Cardiac septum (tissue), 1 donor: ENCODE data around the gene SPATA46. TPM values are rescaled to one million over a fixed set of nuclear protein-coding genes. Genes with fewer than 3 reads are reported as not detected.
A peak's percentile ranks its signal among the peaks of the same experiment; 100 is the strongest.

ENCODE experiments used
- DNase-seq: peaks from one replicate; pipeline ENCODE4 v3.0.0-alpha.2; 2020; ENCODE audit warnings: low spot score
- intact Hi-C: fragments of 100-400 bp; cut with DNase I; formaldehyde crosslinking; loops from one replicate; pipeline ENCODE4 v1.14.0; 2022
- total RNA-seq: library from RNA; stranded (reverse); fragmentation: NEBNext Ultra II Directional; extraction: Animal tissue kit (Norgen Biotek cat#: 25700); gene quantifications from one replicate; pipeline ENCODE4 v1.2.1, GENCODE V29; 2021
- donor health status: DM: no; HTN: no; CAD: no.

The SPATA46 gene
- total RNA-seq, 1 donor from 2014 or later = not detected

DNA sequence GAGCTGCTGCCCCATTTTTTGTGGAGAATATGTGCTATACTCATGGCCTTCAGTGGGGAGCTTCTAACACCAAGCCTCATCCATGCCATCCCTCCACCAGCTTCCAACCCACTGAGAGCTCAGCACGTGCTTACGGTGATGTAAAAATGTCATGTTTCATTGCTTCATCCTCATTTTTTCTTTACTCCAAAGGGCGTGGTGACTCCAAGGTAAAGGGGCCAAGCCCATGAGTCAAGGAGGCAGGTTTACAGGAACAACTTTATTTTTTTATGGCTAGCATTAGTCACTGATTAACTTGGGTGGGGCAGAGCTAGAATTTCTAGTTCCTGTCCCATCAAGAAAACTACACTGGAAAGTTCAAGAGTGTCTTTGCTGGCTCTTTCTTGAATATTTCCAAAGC lies 4.7 kb upstream of the SPATA46 start, which contains the start of gene C1orf226:
TSS of gene C1orf226 (plus strand) at position 346 of the 400 bp plus-strand sequence. CDS start 174 bp downstream, outside the sequence.
- no peak for DNase-seq
- intact Hi-C loops = no loop called here

DNA sequence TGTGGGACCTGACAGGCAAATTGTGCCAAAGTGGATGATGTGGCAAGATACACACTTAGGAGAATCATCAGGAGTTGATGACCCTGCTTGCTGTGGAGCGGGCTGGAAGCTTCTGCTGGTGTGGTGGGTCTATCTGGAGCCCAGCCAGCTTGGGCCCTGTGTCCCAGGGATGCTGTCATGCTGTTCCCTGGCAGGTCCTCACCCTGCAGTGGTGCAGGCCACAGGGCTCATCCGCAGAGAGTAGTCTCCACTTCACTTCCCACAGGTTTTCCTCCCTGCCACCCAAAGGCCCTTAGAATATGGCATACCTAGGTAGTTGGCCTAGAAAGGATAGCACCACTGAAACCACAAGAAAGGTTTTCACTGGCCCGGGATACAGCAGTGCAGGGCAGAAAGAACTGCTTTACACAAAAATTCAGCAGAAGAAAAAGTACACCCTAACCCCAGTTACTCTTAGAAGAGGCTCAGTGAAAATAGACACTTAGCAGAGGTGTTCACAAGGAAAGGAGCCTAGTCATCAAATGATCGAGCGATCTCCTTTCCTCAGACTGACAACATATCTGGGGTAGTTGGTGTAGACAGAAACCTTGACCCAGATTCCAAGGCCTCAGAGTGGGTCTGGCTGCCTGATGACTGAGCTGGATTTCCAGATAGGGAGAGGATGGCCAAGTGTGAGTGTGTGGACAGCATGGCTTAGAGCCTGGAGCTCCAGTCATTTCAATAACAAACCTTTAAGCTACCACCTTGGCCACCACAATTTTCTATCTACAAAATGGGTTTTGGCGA lies 3.6 kb upstream of the SPATA46 start:
- intact Hi-C loops = no loop called here
- DNase-seq = no peak

DNA sequence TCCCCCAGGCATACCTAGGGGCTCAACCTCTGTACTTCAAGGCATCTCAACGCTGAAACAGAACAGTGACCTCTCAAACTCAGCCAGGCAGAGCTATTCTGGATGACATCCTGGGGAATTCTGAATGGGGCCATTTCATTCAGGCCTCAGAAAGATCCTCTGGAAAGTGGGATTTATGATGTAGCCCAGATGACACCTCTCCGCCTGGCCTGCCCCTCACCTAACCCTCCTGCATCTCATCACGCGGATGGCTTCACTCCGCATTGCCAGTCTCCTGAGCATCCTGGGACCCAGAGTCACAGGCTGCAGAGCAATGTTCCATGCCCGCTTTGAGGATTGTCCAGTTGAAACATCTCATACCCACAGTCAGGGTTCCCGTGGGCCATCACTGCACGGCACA lies 1.2 kb downstream of the SPATA46 start:
- intact Hi-C loops = no loop called here
- peak; percentile 19 for DNase-seq

DNA sequence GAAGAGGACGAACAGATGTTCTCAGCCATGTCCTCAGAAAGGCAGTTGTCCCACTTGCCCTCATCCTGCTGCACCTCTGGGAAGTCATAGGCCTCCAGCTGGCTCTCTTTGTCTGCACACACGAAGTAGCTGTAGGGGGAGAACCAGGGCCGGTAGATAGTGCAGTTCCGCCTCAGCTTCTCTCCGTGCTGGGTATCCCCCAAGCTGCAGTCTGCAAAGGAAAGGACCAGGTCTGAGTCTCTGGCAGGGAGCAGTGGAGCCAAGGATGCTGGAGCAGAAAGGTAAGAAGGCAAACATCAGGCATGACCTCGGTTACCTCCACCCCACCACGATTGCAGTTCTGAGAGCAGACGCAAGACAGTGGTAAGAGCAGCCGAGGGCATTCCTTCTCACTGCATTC lies 2.2 kb downstream of the SPATA46 start:
- intact Hi-C loops = no loop called here
- DNase-seq = peak; percentile 63

DNA sequence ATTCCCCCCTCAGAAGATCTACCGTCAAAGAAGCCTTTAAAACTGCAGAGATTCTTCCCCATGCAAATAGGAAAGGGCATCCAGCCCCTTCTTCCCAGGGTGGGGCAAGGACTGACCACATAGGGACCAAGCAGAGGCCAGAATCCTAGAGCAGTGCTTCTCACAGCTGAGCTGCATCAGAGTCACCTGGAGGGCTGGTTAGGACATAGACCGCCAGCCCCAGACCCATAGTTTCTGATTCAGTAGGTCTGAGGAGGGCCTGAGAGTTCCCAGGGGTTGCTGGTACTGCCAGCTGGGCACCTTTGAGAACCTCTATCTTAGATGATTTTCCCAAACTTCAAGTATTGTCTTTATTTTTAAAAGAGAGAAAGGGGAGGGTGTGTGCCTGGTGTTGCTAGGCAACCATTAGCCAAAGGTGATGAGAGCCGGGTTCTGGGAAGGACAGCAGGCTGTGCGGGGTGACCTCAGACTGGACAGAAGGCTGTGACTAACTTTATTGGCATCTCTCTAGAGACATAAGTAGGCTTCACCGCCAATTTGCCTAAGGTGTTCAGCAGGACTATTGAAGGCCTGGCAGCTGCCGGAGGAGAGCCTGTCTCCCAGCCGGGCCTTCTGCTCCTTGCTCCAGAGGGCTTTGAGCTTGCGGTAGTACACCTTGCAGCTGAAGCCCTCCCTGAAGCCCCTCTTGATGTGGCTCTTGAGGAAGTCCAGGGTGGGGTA lies 3.0 kb downstream of the SPATA46 start:
- peak; percentile 69 for DNase-seq
- intact Hi-C loops = no loop called here

DNA sequence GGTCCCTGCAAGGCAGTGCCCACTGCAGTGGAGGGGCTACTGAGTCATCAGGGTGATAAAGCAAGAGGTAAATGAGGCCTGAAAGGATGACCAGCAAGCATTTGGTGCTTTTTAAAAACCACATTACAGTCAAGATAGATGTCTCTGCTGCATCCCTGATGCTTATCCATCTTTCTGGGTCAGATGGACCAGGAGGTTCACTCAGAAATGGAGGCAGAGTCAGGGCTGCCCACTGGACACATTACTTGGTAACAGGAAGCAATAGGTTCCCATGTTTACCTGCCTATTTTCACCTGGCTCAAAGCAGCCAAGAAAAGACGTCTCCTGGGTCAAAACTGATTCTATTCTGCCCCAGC lies 3.6 kb downstream of the SPATA46 start:
- intact Hi-C loops = no loop called here
- DNase-seq = peak; percentile 24

DNA sequence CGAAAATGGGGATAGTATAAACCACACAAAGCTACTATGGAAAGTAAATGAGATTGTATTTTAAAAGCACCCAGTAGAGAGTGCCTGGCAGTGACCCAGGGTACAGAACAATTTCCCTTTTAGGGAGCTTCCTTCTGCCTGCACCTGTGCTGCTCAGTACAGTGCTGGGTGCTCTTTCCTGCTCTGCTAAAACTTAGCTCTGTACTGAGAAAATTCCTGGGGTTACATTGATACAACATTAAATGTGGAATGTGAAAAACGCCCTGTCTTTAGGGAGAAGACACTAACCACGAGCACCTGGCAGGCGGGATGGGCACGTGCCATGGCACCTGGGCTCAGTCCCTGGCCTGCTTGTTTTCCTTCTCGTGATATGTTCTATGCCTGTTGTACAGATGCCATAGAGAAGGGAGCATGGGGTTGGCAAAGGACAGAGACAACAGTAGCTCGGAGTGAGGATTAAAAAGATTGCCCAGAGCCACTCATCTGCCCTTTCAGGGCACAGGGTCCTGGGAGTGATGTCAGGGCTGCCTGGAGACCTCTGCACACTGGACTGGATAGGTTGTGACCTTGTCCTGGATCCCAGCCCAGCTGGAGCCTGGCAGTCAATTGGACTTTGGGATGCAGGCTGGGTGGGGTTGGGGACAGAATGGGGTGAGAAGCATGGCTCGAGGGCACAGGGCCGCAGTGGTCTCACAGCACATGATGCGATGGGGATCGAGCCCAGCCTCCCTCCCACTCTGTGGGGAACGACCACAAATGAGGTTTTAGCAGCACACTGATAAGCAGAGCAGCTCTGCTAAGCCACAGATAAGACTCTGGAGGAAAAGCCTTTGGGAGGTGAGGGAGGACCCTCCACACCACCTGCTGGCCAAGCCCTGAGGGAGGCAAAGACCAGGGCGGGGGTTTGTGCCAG lies 4.2 kb downstream of the SPATA46 start:
- intact Hi-C loops = no loop called here
- no peak for DNase-seq

DNA sequence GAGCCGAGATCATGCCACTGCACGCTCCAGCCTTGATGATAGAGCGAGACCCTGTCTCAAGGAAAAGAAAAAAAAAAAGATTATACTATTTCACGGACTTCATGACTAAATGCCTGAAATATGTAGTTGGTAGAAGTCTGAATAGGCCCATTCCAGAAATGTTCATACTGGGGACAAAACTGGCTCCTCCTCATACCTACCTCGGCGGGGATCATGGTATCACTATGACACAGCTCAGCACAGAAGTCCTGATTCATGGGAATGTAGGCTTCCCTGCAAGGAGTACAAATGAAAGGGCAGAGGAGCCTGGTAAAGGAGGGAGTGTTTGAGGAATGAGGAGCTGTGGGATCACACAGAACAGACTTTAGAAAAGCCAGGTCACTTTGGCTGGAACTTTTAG lies 5.0 kb downstream of the SPATA46 start:
- intact Hi-C loops = no loop called here
- DNase-seq = no peak

DNA sequence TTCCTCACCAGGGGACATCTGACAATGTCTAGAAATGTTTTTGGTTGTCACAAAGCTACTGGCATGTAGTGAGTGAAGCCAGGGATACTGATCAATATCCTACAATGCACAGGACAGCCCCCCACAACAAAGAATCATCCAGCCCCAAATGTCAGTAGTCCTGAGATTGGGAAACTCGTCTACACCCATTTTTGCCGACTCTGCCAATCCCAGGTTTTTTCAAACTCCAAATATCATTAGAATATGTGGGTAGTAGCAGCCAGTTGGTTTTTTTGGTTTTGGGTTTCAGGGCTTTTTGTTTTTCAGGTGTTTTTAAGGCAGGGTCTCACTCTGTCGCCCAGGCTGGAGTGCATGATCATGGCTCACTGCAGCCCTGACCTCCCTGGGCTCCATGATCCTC lies 5.9 kb downstream of the SPATA46 start:
- no peak for DNase-seq

DNA sequence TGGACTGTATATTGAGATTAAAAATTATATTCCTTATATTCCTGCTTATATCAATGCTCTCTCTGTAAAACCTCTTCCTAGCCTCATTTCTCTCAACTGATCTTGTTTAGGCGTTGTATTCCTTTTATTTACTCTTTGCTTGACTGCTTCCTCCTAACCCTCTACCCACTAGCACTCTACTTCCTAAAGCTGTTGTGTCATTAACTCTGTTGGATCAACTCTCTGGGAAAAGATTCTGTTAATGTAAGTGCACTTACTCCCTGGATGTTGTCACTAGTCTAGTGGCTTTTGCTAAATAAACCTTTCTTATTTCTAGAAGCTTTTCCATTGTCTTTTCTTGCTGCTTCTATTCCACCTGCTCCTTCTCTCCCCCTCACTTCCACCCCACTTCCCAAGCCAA lies 6.5 kb downstream of the SPATA46 start:
- intact Hi-C loops = no loop called here
- DNase-seq = no peak

More for the DNA sequence above, 5.9 kb downstream of the SPATA46 start:
- intact Hi-C loops = no loop called here

DNA sequence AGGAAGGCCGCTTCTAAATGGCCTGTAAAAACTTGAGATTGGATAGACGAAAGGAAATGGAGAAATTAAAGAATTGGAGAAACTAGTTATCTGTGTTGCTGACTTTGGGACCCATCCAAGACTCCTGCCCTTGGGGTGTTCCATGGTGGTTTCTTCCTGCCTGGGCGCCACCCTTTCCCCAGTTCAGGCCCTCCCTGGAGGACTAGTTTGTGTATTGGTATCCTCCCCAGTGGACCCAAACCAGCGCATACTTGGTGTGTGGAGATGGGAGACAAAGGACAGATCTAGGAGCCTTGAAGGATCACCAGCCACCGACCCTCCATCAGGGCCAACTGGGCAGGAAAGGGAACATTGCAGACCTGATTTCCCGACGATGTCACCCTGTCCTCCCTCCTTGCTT lies 7.1 kb downstream of the SPATA46 start:
- no peak for DNase-seq
- intact Hi-C loops = no loop called here

DNA sequence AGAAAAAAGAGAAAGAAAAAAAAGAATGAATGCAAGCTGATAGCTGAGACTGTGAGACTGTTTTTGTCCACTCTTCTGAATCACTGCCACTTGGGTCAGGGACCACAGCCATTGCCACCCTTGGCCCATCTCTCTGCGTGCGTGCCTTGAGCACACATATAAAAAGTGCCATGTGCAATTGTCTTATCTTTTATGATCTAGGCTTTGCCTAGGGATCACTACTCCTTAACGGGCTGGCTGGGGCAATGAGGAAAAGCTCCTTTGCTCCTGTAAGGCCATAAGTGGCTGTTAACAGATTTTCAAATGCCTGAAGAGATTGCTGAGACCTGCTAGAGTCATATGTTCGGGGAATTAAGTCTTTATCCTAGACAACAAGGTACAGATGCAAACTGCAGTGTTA lies 8.2 kb downstream of the SPATA46 start:
- intact Hi-C loops = no loop called here
- DNase-seq = peak; percentile 60

DNA sequence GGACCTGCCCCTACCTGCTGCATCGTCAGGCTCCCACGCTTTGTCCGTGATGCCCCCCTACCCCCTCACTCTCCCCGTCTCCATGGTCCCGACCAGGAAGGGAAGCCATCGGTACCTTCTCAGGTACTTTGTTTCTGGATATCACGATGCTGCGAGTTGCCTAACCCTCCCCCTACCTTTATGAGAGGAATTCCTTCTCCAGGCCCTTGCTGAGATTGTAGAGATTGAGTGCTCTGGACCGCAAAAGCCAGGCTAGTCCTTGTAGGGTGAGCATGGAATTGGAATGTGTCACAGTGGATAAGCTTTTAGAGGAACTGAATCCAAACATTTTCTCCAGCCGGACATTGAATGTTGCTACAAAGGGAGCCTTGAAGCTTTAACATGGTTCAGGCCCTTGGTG lies 8.9 kb downstream of the SPATA46 start:
- DNase-seq = peak; percentile 41
- intact Hi-C loops = no loop called here

DNA sequence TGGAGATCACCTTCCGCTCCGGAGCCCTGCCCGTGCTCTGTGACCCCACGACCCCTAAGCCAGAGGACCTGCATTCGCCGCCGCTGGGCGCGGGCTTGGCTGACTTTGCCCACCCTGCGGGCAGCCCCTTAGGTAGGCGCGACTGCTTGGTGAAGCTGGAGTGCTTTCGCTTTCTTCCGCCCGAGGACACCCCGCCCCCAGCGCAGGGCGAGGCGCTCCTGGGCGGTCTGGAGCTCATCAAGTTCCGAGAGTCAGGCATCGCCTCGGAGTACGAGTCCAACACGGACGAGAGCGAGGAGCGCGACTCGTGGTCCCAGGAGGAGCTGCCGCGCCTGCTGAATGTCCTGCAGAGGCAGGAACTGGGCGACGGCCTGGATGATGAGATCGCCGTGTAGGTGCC lies 9.6 kb downstream of the SPATA46 start:
- intact Hi-C loops = no loop called here
- DNase-seq = peak; percentile 66

DNA sequence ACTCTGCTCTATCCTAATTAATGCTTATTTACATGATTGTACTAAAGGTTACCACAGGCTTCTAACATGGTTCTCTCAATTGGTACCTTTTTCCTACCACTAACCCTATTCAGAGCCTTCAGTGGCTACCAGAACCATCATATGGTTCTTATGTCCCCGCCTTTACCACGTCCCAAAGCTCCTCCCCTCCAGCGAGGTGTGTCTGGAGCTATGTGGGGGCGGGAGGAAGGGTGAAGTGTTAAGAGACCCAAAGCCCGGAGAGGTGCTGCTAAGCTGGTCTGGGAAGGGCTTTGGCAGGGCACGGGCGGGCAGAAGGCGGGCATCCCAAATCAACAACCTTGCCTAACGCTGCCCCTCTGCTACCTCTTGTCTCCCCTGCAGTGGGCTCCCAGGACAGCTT lies 10.0 kb downstream of the SPATA46 start:
- intact Hi-C loops = no loop called here
- DNase-seq = peak; percentile 27

DNA sequence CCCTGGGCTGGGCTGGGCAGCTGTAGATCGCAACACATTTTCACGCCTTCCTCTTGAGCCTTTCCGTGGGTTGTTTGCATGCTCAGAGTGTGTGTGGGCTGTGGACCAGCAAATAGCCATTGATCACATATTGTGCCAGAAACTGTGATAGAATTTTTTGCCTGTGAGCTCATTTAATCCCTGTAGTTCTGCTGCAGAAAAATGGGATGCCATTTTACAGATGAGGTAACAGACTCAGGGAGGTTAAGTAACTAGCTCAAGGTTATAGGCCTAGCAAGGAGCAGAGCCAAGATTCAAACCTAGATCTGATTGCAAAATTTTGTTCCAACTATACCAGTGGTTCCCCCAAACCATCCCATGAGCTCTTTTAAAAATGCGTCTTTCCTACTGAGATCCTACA lies 10.5 kb downstream of the SPATA46 start:
- intact Hi-C loops = no loop called here

DNA sequence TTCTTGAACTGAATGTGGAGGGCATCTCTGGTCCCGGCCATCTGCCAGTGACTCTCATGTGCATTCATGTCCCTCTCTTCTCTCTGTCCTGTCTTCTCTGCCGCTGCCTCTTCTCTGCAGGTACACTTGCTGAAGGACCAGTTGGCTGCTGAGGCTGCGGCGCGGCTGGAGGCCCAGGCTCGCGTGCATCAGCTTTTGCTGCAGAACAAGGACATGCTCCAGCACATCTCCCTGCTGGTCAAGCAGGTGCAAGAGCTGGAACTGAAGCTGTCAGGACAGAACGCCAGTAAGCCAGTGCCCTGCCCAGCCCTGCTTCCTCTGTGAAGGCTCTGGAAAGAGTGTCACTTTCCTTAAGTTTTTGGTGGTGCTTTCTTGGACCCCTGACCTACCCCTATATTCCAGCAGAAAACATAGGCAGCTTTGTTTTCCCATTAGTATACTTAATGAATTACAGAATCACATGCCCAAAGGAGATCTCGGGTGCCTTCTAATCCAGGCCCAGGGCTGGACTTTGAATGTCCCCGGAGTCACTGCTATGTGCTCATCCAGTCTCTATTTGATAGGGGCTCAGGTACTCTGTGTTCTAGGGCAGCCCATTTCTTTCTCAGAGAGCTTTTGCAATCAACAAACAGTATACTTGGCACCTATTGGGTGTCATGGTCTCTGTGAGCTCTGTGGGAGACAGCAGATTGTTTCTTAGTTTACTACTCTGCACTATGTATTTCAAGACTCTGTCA lies 11.2 kb downstream of the SPATA46 start:
- DNase-seq = peak; percentile 39
- intact Hi-C loops = no loop called here

More for the DNA sequence above, 10.5 kb downstream of the SPATA46 start:
- DNase-seq = no peak

DNA sequence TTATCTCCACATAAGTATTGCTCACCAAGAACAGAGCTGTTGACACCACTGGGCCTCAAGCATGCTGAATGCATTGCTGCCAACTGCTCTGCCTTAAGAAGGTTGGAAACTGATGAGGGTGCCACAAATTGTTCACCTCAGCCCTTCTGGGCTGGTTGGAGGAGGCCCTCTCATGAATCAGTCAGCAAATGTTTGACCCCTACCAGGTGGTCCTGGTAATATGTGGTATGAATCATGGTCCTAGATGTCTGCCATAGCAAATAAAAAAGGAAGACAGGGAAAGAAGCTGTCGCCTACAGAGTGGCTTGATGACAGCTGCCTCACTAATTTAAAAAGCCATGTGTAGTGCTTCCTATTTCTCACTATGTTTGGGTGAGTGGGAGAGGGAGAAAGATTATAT lies 12.2 kb downstream of the SPATA46 start:
- DNase-seq = no peak
- intact Hi-C loops = no loop called here

DNA sequence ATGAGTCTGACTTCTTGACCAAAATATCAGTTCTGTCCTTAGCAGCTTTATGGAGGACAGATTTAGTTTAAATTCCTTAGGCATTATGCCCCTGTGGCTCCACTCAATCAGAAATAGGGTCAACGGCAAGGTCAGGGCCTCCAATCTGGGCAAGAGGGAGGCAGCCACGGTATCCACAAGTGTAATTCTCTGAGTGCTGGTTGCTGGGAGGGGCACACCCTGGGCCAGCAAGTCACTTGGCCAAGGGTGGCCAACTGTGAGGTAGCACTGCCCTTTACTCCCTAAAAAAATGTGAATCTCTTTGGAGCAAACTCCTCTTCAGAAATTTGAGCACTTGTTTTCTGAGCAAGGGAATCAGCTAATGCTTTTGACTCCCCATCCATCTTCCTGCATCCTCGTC lies 12.8 kb downstream of the SPATA46 start:
- DNase-seq = peak; percentile 29

More for the DNA sequence above, 12.8 kb downstream of the SPATA46 start:
- intact Hi-C loops = no loop called here
